K562 (cell line): ENCODE data around the gene ICA1.

Source experiments
- CTCF ChIP-seq, 3 experiments: IDR thresholded peaks in 2 of 3; conservative IDR thresholded peaks in 1 of 3; 2 replicates each; pipeline ENCODE4 v1.5.1; 2011 to 2012; ENCODE audit warnings: low read length in 3 of 3, mild to moderate bottlenecking in 3 of 3, control low read depth in 2 of 3, improper control_type of control experiment in 1 of 3, inconsistent platforms in 1 of 3, low read depth in 1 of 3, mixed read lengths in 1 of 3, moderate library complexity in 1 of 3; ENCODE audit not compliant: insufficient read depth in 2 of 3
- EP300 ChIP-seq: IDR thresholded peaks from 2 replicates; pipeline ENCODE4 v1.6.1; 2012; ENCODE audit warnings: low read length, improper control_type of control experiment
- ETV6 ChIP-seq, 3 experiments: fragments of 150-350 bp in 1 of 3; sonication (generic) in 1 of 3; formaldehyde crosslinking in 1 of 3; IDR thresholded peaks; 2 replicates each; pipeline versions ENCODE4 v1.6.1 to v1.8.0; 2014 to 2022; ENCODE audit warnings: borderline replicate concordance in 2 of 3, low read depth in 2 of 3, antibody characterized with exemption in 1 of 3, low read length in 1 of 3, mild to moderate bottlenecking in 1 of 3, missing genetic modification reagents in 1 of 3
- KAT7 ChIP-seq: sonication (generic); formaldehyde crosslinking; IDR thresholded peaks from 2 replicates; pipeline ENCODE4 v1.8.0; 2022; ENCODE audit warnings: missing genetic modification reagents, mild to moderate bottlenecking, borderline replicate concordance
- KHSRP ChIP-seq: fragments of 450-650 bp; IDR thresholded peaks from 2 replicates; pipeline ENCODE4 v1.6.1; 2017
- PATZ1 ChIP-seq: fragments of 250-450 bp; sonication (Bioruptor Pico); IDR thresholded peaks from 2 replicates; pipeline ENCODE4 v1.5.0; 2020; ENCODE audit warnings: mild to moderate bottlenecking, borderline replicate concordance
- PTTG1 ChIP-seq: fragments of 450-650 bp; IDR thresholded peaks from 2 replicates; pipeline ENCODE4 v1.6.1; 2016; ENCODE audit warnings: low read depth, mild to moderate bottlenecking, missing genetic modification characterization, missing compliant biosample characterization
- YY1 ChIP-seq, 3 experiments: IDR thresholded peaks; 2 replicates each; pipeline ENCODE4 v1.6.1; 2011; ENCODE audit warnings: low read length in 2 of 3, mild to moderate bottlenecking in 2 of 3, moderate library complexity in 2 of 3, borderline replicate concordance in 1 of 3, control low read depth in 1 of 3, low read depth in 1 of 3; ENCODE audit not compliant: insufficient read depth in 3 of 3, insufficient replicate concordance in 2 of 3, control insufficient read depth in 1 of 3, insufficient read length in 1 of 3; ENCODE audit errors: extremely low read depth in 1 of 3
- ZNF274 ChIP-seq: IDR thresholded peaks from 2 replicates; pipeline ENCODE4 v1.6.1; 2011; ENCODE audit warnings: low read depth, mild to moderate bottlenecking, low read length, moderate library complexity, borderline replicate concordance

- TF ChIP-seq ZNF274 (no peak), EP300 (no peak), CTCF (IDR thresholded peaks at IDR 0.05 in 2 of 3, conservative IDR thresholded peaks at IDR 0.05 in 1 of 3; ENCODE audit: insufficient read depth in 2 of 3, low read depth in 1 of 3, low read length in 3 of 3) (no peak), ETV6 (IDR thresholded peaks at IDR 0.05; ENCODE audit: borderline replicate concordance in 1 of 2, low read depth in 2 of 2, low read length in 1 of 2) (no peak), ETV6 (CRISPR knock-in tag; IDR thresholded peaks at IDR 0.05; ENCODE audit: borderline replicate concordance) (no peak), PTTG1 (tag) (no peak), KAT7 (CRISPR knock-in tag) (no peak), PATZ1 (CRISPR knock-in tag) (no peak), YY1 (IDR thresholded peaks at IDR 0.05; ENCODE audit: borderline replicate concordance in 1 of 3, control insufficient read depth in 1 of 3, extremely low read depth in 1 of 3, insufficient read depth in 3 of 3, insufficient read length in 1 of 3, insufficient replicate concordance in 2 of 3, low read depth in 1 of 3, low read length in 2 of 3) (no peak), KHSRP (no peak)
These were observed 72.3 kb downstream of the ICA1 start for GRCh38 chr7:8189625-8190024.
